A673 (cell line): ENCODE measurements around the gene CDKN1A. TPM values are rescaled to one million over a fixed set of nuclear protein-coding genes. Genes with fewer than 3 reads are reported as not detected.

Experiments used
- BruUV-seq: library from RNA; stranded (reverse); fragments of 400-500 nt; replicated peaks from 2 replicates; lab custom pipeline; 2021; lab: Mats Ljungman, UMichigan
- CTCF ChIA-PET: fragments of 300-600 bp; sonication (Branson Sonifier 250); formaldehyde crosslinking; loops from one replicate; lab custom pipeline; 2022; ENCODE audit warnings: antibody characterized with exemption; lab: Charles Lee
- POLR2A ChIA-PET: fragments of 300-600 bp; sonication (Branson Sonifier 250); formaldehyde crosslinking; loops from one replicate; lab custom pipeline; 2022; ENCODE audit warnings: antibody characterized with exemption; ENCODE audit not compliant: low non-redundant PET; lab: Charles Lee
- DNase-seq: peaks from one replicate; pipeline ENCODE4 v3.0.0-alpha.2; 2015; ENCODE audit warnings: low spot score
- H3K27ac ChIP-seq: fragments of 200-600 bp; sonication (generic); 2 replicates; pipeline ENCODE4 v1.5.1; 2016; ENCODE audit warnings: mixed run types, low read depth, mild to moderate bottlenecking, mixed read lengths, antibody characterized with exemption, low read length; ENCODE audit not compliant: poor library complexity, severe bottlenecking
- H3K27me3 ChIP-seq: fragments of 200-600 bp; sonication (generic); replicated peaks from 2 replicates; pipeline ENCODE4 v1.6.1; 2017; ENCODE audit warnings: mixed run types, low read depth, mild to moderate bottlenecking, mixed read lengths, antibody characterized with exemption, low read length; ENCODE audit not compliant: insufficient read depth, poor library complexity
- H3K36me3 ChIP-seq: fragments of 200-600 bp; sonication (generic); 2 replicates; pipeline ENCODE4 v1.6.1; 2016; ENCODE audit warnings: mixed run types, mild to moderate bottlenecking, mixed read lengths, antibody characterized with exemption, low read length; ENCODE audit not compliant: insufficient read depth, poor library complexity, severe bottlenecking
- H3K4me1 ChIP-seq: fragments of 200-600 bp; sonication (generic); 2 replicates; pipeline ENCODE4 v1.6.1; 2017; ENCODE audit warnings: mixed run types, mild to moderate bottlenecking, mixed read lengths, antibody characterized with exemption, low read length; ENCODE audit not compliant: insufficient read depth, poor library complexity, severe bottlenecking
- H3K4me3 ChIP-seq: fragments of 200-600 bp; sonication (generic); 2 replicates; pipeline ENCODE4 v1.5.1; 2016; ENCODE audit warnings: low read depth, mixed run types, mild to moderate bottlenecking, mixed read lengths, low read length; ENCODE audit not compliant: poor library complexity, severe bottlenecking
- H3K9me3 ChIP-seq: fragments of 200-600 bp; sonication (generic); 2 replicates; pipeline ENCODE4 v1.6.1; 2016; ENCODE audit warnings: mixed run types, low read depth, mild to moderate bottlenecking, mixed read lengths, antibody characterized with exemption, low read length; ENCODE audit not compliant: poor library complexity, severe bottlenecking
- EZH2 ChIP-seq: fragments of 200-600 bp; sonication (generic); IDR thresholded peaks from 2 replicates; pipeline ENCODE4 v1.6.1; 2017; ENCODE audit warnings: borderline replicate concordance, low read depth, mild to moderate bottlenecking, mixed read lengths, antibody characterized with exemption, low read length; ENCODE audit not compliant: poor library complexity, severe bottlenecking
- intact Hi-C: fragments of 100-400 bp; cut with micrococcal nuclease; formaldehyde crosslinking; loops from one replicate; pipeline ENCODE4 v1.10.0; 2022; ENCODE audit not compliant: unreplicated experiment
- total RNA-seq: library from RNA; stranded (reverse); gene quantifications from 2 replicates; pipeline ENCODE4 v1.2.3, GENCODE V29; 2021
- TF ChIP-seq, protein P1 (sequence below): fragments of 300-800, 200-600 bp; sonication (generic); conservative IDR thresholded peaks from 2 replicates; pipeline ENCODE4 v1.5.1; 2017; ENCODE audit warnings: low read depth, mild to moderate bottlenecking, antibody characterized with exemption, low read length, moderate library complexity, mixed read lengths

CDKN1A gene
- total RNA-seq, 1 experiment from 2014 or later, result 33.6 TPM

DNA sequence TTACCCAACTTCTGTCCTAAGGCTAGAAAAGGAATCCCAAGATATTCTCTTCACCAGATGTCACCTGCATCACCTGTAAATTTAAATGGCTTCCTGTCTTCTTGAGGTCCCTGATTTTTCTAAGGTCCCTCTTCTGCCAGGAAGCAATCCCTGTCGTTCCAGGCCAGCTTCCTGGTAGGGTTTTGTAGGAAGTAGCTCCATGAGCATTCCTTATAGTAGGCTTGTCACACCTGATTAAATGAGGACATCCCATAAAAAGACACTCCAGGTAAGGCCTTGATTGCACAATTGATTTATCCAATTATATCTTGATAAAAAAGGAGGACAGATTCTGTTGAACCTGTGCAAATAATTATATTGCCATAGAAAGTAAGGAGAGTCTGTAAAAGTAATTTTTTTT is 27.8 kb downstream of the CDKN1A start:
- H3K27ac ChIP-seq, result no peak overlapping the region
- no peaks in the 10 kb centered on the region for H3K36me3 ChIP-seq
- no peak overlapping the region for H3K4me3 ChIP-seq
- intact Hi-C loops, result no loop called here
- POLR2A ChIA-PET, result no interaction called here
- H3K4me1 ChIP-seq, result no peaks in the 10 kb centered on the region
- H3K9me3 ChIP-seq, result no peaks in the 10 kb centered on the region
- CTCF ChIA-PET, result no interaction called here
- BruUV-seq, result no TSS peak
- TF ChIP-seq, protein P1, sequence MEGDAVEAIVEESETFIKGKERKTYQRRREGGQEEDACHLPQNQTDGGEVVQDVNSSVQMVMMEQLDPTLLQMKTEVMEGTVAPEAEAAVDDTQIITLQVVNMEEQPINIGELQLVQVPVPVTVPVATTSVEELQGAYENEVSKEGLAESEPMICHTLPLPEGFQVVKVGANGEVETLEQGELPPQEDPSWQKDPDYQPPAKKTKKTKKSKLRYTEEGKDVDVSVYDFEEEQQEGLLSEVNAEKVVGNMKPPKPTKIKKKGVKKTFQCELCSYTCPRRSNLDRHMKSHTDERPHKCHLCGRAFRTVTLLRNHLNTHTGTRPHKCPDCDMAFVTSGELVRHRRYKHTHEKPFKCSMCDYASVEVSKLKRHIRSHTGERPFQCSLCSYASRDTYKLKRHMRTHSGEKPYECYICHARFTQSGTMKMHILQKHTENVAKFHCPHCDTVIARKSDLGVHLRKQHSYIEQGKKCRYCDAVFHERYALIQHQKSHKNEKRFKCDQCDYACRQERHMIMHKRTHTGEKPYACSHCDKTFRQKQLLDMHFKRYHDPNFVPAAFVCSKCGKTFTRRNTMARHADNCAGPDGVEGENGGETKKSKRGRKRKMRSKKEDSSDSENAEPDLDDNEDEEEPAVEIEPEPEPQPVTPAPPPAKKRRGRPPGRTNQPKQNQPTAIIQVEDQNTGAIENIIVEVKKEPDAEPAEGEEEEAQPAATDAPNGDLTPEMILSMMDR, result no peak
- no peak for TF ChIP-seq EZH2
- no peaks in the 10 kb centered on the region for H3K27me3 ChIP-seq
- no peak for DNase-seq

- Histone ChIP-seq H3K27me3 (no peaks in the 10 kb centered on the region), H3K36me3 (no peaks in the 10 kb centered on the region), H3K9me3 (no peaks in the 10 kb centered on the region), H3K4me3 (no peak overlapping the region), H3K4me1 (no peaks in the 10 kb centered on the region), H3K27ac (no peak overlapping the region)
- TF ChIP-seq EZH2, result no peak
- TF ChIP-seq, protein P1, result no peak
- CTCF ChIA-PET, result no interaction called here
- intact Hi-C loops, result no loop called here
- no TSS peak for BruUV-seq
- no peak for DNase-seq
- POLR2A ChIA-PET, result no interaction called here
These were observed 34.3 kb downstream of the CDKN1A start for GRCh38 chr6:36712816-36713215.

GRCh38 chr6:36713846-36714245 is 35.3 kb downstream of the CDKN1A start:
- no TSS peak for BruUV-seq
- Histone ChIP-seq H3K27me3 (no peaks in the 10 kb centered on the region), H3K27ac (no peak overlapping the region), H3K9me3 (no peaks in the 10 kb centered on the region), H3K4me1 (no peaks in the 10 kb centered on the region), H3K4me3 (no peak overlapping the region), H3K36me3 (no peaks in the 10 kb centered on the region)
- TF ChIP-seq, protein P1, result no peak
- TF ChIP-seq EZH2, result no peak
- ChIA-PET POLR2A (no interaction called here), CTCF (no interaction called here)
- DNase-seq, result no peak
- intact Hi-C loops, result no loop called here
